Measurements from ENCODE around the gene HBD.

DNA sequence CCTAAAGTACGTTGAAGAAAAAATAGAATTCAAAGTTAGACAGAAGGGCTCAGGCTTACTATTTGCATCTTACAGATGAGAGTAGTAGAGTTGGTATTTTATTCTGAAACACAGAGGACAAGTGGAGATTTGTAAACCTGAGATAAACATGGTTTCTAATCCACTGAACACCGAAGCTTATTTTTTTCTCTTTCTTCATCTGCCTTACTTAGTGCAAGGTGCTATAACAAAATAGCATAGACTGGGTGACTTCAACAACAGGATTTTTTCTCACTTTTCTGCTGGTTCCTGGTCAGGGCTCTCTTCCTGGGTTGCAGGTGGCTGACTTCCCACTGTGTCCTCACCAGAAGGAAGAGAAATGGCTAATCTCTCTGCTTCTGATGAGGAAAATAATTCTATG, 17.5 kb upstream of the HBD start:
- TF ChIP-seq, protein P1, sequence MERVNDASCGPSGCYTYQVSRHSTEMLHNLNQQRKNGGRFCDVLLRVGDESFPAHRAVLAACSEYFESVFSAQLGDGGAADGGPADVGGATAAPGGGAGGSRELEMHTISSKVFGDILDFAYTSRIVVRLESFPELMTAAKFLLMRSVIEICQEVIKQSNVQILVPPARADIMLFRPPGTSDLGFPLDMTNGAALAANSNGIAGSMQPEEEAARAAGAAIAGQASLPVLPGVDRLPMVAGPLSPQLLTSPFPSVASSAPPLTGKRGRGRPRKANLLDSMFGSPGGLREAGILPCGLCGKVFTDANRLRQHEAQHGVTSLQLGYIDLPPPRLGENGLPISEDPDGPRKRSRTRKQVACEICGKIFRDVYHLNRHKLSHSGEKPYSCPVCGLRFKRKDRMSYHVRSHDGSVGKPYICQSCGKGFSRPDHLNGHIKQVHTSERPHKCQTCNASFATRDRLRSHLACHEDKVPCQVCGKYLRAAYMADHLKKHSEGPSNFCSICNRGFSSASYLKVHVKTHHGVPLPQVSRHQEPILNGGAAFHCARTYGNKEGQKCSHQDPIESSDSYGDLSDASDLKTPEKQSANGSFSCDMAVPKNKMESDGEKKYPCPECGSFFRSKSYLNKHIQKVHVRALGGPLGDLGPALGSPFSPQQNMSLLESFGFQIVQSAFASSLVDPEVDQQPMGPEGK (CRISPR knock-in tag; IDR thresholded peaks at IDR 0.05; ENCODE audit: borderline replicate concordance) = no peak
- TF ChIP-seq GLIS3 (CRISPR knock-in tag; IDR thresholded peaks at IDR 0.05) = no peak
- no peak for TF ChIP-seq RARB (CRISPR knock-in tag; IDR thresholded peaks at IDR 0.05)
- TF ChIP-seq, protein P2, sequence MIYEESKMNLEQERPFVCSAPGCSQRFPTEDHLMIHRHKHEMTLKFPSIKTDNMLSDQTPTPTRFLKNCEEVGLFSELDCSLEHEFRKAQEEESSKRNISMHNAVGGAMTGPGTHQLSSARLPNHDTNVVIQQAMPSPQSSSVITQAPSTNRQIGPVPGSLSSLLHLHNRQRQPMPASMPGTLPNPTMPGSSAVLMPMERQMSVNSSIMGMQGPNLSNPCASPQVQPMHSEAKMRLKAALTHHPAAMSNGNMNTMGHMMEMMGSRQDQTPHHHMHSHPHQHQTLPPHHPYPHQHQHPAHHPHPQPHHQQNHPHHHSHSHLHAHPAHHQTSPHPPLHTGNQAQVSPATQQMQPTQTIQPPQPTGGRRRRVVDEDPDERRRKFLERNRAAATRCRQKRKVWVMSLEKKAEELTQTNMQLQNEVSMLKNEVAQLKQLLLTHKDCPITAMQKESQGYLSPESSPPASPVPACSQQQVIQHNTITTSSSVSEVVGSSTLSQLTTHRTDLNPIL (CRISPR knock-in tag; IDR thresholded peaks at IDR 0.05; ENCODE audit: low read depth) = no peak
- no peak for TF ChIP-seq ZFP30 (CRISPR knock-in tag; IDR thresholded peaks at IDR 0.05)
- TF ChIP-seq CSDC2 (CRISPR knock-in tag; IDR thresholded peaks at IDR 0.05) = no peak
- no peak for TF ChIP-seq TOX (CRISPR knock-in tag; IDR thresholded peaks at IDR 0.05; ENCODE audit: borderline replicate concordance)
- TF ChIP-seq SNAI2 (CRISPR knock-in tag; IDR thresholded peaks at IDR 0.05) = no peak
- no peak for TF ChIP-seq OSR1 (CRISPR knock-in tag; IDR thresholded peaks at IDR 0.05)
- TF ChIP-seq ESRRG (CRISPR knock-in tag; IDR thresholded peaks at IDR 0.05) = no peak
- no peak for TF ChIP-seq ZNF565 (CRISPR knock-in tag; conservative IDR thresholded peaks at IDR 0.05; ENCODE audit: low read depth)

Measured in SK-N-SH treated with all-trans-retinoic acid at 6 μM for 48 hours (cell line).